Glutamatergic neuron (in vitro differentiated cells): ENCODE data around the gene CYP2C18. TPM values are rescaled to one million over a fixed set of nuclear protein-coding genes. Genes with fewer than 3 reads are reported as not detected.
"Not testable (repeated sequence)": the region's sequence is repeated elsewhere in the genome, so short reads cannot be mapped to it uniquely, and the experiment has no call there.

Experiments used
- DNase-seq: peaks from one replicate; pipeline ENCODE4 v3.0.0; 2022
- H3K27ac Mint-ChIP-seq: one replicate; pipeline ENCODE4 v1.8.0; 2020; ENCODE audit warnings: mild to moderate bottlenecking, mixed read lengths, inconsistent platforms; ENCODE audit not compliant: unreplicated experiment
- H3K27me3 Mint-ChIP-seq: one replicate; pipeline ENCODE4 v1.8.0; 2020; ENCODE audit warnings: mild to moderate bottlenecking, moderate library complexity, mixed read lengths, inconsistent platforms; ENCODE audit not compliant: unreplicated experiment
- H3K36me3 Mint-ChIP-seq: one replicate; pipeline ENCODE4 v1.8.0; 2020; ENCODE audit warnings: mild to moderate bottlenecking, mixed read lengths, inconsistent platforms; ENCODE audit not compliant: unreplicated experiment
- H3K4me1 Mint-ChIP-seq: one replicate; pipeline ENCODE4 v1.8.0; 2020; ENCODE audit warnings: mild to moderate bottlenecking, low read depth, mixed read lengths, inconsistent platforms; ENCODE audit not compliant: unreplicated experiment
- H3K4me3 Mint-ChIP-seq: one replicate; pipeline ENCODE4 v1.8.0; 2020; ENCODE audit warnings: mild to moderate bottlenecking, mixed read lengths, inconsistent platforms; ENCODE audit not compliant: unreplicated experiment
- H3K9me3 Mint-ChIP-seq: one replicate; pipeline ENCODE4 v1.8.0; 2020; ENCODE audit warnings: mild to moderate bottlenecking, moderate library complexity, mixed read lengths, inconsistent platforms; ENCODE audit not compliant: unreplicated experiment
- long read RNA-seq: library from polyadenylated mRNA; unstranded; transcript quantifications from one replicate; pipeline ENCODE4 v2.0.0, GENCODE V29; 2020; ENCODE audit not compliant: unreplicated experiment
- total RNA-seq: library from RNA; stranded (reverse); fragmentation: NEBNext Ultra II Directional; extraction: Animal tissue kit (Norgen Biotek cat#: 25700); gene quantifications from one replicate; pipeline ENCODE4 v1.2.1, GENCODE V29; 2021; ENCODE audit not compliant: unreplicated experiment
- TF ChIP-seq, protein P1 (sequence below): fragments of 200-600 bp; sonication (generic); IDR thresholded peaks from one replicate; pipeline ENCODE4 v1.5.0; 2021; ENCODE audit not compliant: partially characterized antibody, unreplicated experiment

CYP2C18 gene
- not detected for total RNA-seq
- long read RNA-seq, result 0 reads

- H3K4me3 Mint-ChIP-seq, result no peak within 1 kb of the TSS
- no peaks in the 10 kb centered on the region for H3K27me3 Mint-ChIP-seq
- no peaks in the 10 kb centered on the region for H3K9me3 Mint-ChIP-seq
- DNase-seq, result no peak
- H3K36me3 Mint-ChIP-seq, result no peaks in the 10 kb centered on the region
- TF ChIP-seq, protein P1, sequence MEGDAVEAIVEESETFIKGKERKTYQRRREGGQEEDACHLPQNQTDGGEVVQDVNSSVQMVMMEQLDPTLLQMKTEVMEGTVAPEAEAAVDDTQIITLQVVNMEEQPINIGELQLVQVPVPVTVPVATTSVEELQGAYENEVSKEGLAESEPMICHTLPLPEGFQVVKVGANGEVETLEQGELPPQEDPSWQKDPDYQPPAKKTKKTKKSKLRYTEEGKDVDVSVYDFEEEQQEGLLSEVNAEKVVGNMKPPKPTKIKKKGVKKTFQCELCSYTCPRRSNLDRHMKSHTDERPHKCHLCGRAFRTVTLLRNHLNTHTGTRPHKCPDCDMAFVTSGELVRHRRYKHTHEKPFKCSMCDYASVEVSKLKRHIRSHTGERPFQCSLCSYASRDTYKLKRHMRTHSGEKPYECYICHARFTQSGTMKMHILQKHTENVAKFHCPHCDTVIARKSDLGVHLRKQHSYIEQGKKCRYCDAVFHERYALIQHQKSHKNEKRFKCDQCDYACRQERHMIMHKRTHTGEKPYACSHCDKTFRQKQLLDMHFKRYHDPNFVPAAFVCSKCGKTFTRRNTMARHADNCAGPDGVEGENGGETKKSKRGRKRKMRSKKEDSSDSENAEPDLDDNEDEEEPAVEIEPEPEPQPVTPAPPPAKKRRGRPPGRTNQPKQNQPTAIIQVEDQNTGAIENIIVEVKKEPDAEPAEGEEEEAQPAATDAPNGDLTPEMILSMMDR, result no peak
- H3K4me1 Mint-ChIP-seq, result no peaks in the 10 kb centered on the region
- no peak within 1 kb of the TSS for H3K27ac Mint-ChIP-seq
Observed at GRCh38 chr10:94683214-94684054, at the start of gene CYP2C18. Gene CYP2C18, plus strand, starts transcription at chr10:94683729. Its CDS starts 91 bp downstream, at chr10:94683820.

DNA sequence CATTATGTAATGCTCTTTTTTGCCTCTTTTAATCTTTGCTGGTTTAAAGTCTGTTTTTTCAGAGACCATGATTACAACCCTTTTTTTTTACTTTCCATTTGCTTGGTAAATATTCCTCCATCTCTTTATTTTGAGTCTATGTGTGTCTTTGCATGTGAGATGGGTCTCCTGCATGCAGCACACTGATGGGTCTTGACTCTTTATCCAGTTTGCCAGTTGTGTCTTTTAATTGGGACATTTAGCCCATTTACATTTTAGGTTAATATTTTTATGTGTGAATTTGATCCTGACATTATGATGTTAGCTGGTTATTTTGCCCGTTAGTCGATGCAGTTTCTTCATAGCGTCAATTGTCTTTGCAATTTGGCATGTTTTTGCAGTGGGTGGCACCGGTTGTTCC, 45.4 kb upstream of the CYP2C18 start:
- not testable (repeated sequence) for H3K27ac Mint-ChIP-seq, H3K9me3 Mint-ChIP-seq, H3K27me3 Mint-ChIP-seq, H3K4me3 Mint-ChIP-seq, DNase-seq, H3K4me1 Mint-ChIP-seq
- peaks cover 18% of the 10 kb centered on the region for H3K36me3 Mint-ChIP-seq

- Mint-ChIP-seq H3K4me3 (no peak overlapping the region), H3K4me1 (no peaks in the 10 kb centered on the region), H3K27ac (no peak overlapping the region), H3K36me3 (peaks cover 9% of the 10 kb centered on the region), H3K27me3 (peaks cover 3% of the 10 kb centered on the region), H3K9me3 (peaks cover 5% of the 10 kb centered on the region)
- TF ChIP-seq, protein P1, result no peak
- DNase-seq, result no peak
Observed at GRCh38 chr10:94639902-94640301, 43.6 kb upstream of the CYP2C18 start.

DNA sequence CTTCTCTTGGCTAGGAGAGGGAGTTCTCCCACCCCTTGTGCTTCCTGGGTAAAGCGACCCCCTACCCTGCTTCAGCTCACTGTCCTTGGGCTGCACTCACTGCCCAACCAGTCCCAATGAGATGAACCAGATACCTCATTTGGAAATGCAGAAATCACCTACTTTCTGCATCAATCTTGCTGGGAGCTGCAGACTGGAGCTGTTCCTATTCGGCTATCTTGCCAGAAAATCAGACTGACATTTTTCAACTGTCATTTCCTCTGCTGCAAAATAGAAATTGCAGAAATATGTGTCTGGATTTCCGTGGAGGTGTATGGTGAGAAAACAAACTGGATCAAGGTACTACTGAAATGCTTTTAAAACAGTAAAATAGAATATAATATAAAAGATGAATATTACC, 43.0 kb upstream of the CYP2C18 start:
- H3K4me1 Mint-ChIP-seq, result no peaks in the 10 kb centered on the region

DNA sequence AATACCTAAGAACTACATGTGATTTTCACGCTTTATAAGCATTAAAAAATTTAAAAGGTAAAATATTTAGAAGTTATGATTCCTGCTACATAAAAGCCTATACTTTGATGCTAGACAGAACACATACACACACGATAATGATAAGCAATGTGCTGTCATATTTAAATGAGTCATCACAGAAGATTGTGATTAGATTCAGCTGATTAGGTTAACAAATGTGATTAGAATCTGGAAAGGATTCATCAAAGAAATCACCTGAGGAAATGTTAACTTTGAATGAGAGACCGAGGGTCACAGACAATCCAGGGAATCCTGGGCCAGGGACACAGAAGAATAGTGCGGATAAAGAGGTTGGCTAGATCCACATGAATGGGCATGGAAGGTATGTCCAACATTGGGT, 42.0 kb upstream of the CYP2C18 start:
- Mint-ChIP-seq H3K27me3 (peaks cover 3% of the 10 kb centered on the region), H3K4me3 (no peak overlapping the region), H3K9me3 (peaks cover 5% of the 10 kb centered on the region), H3K36me3 (peaks cover 5% of the 10 kb centered on the region), H3K4me1 (no peaks in the 10 kb centered on the region), H3K27ac (no peak overlapping the region)
- TF ChIP-seq, protein P1, result no peak
- DNase-seq, result no peak

More for the DNA sequence above, 43.0 kb upstream of the CYP2C18 start:
- H3K4me3 Mint-ChIP-seq, result no peak overlapping the region
- peaks cover 3% of the 10 kb centered on the region for H3K27me3 Mint-ChIP-seq
- H3K36me3 Mint-ChIP-seq, result peaks cover 7% of the 10 kb centered on the region
- no peak for DNase-seq
- no peak overlapping the region for H3K27ac Mint-ChIP-seq
- TF ChIP-seq, protein P1, result no peak
- peaks cover 5% of the 10 kb centered on the region for H3K9me3 Mint-ChIP-seq
